Kidney (tissue), 14 donors: Measurements from ENCODE around the gene CYP2D6. TPM values are rescaled to one million over a fixed set of nuclear protein-coding genes. Genes with fewer than 3 reads are reported as not detected.

Experiments
- DNase-seq, 5 donors: peaks; one replicate each; pipeline ENCODE4 v3.0.0-alpha.2; 2013 to 2020
- FAIRE-seq: peaks from 2 replicates; lab custom pipeline; 2012; peaks lifted over from hg19 to GRCh38; lab: Jason Lieb, UNC
- H3K27ac ChIP-seq, 2 donors: one replicate each; pipeline ENCODE4 v1.7.0; 2013; ENCODE audit warnings: low read depth in 2 of 2, low read length in 2 of 2, inconsistent platforms in 1 of 2
- H3K27me3 ChIP-seq: one replicate; pipeline ENCODE4 v1.7.1; 2013; ENCODE audit warnings: low read length, inconsistent platforms; ENCODE audit not compliant: control insufficient read depth, insufficient read depth
- H3K36me3 ChIP-seq, 3 donors: one replicate each; pipeline versions ENCODE4 v1.7.0 to v1.7.1; 2013; ENCODE audit warnings: low read length in 3 of 3, control low read depth in 1 of 3, inconsistent platforms in 1 of 3; ENCODE audit not compliant: insufficient read depth in 3 of 3, control insufficient read depth in 2 of 3
- H3K4me1 ChIP-seq, 3 donors: one replicate each; pipeline versions ENCODE4 v1.7.0 to v1.7.1; 2013; ENCODE audit warnings: low read length in 3 of 3, inconsistent platforms in 1 of 3, low read depth in 1 of 3; ENCODE audit not compliant: control insufficient read depth in 2 of 3, insufficient read depth in 2 of 3
- H3K4me3 ChIP-seq, 3 donors: one replicate each; pipeline versions ENCODE4 v1.7.0 to v1.8.1; 2013; ENCODE audit warnings: low read length in 3 of 3, control low read depth in 1 of 3, inconsistent platforms in 1 of 3
- H3K9ac ChIP-seq, 3 donors: one replicate each; pipeline versions ENCODE4 v1.7.0 to v1.7.1; 2013; ENCODE audit warnings: low read length in 3 of 3, control low read depth in 1 of 3, inconsistent platforms in 1 of 3
- H3K9me3 ChIP-seq, 3 donors: one replicate each; pipeline versions ENCODE4 v1.7.0 to v1.7.1; 2013; ENCODE audit warnings: low read length in 3 of 3, control low read depth in 1 of 3, inconsistent platforms in 1 of 3; ENCODE audit not compliant: control insufficient read depth in 2 of 3, insufficient read depth in 1 of 3
- intact Hi-C: fragments of 100-400 bp; cut with DNase I; formaldehyde crosslinking; loops from one replicate; pipeline ENCODE4 v1.11.1; 2022
- polyA plus RNA-seq: library from polyadenylated mRNA; stranded (reverse); fragments of 350-450 nt; fragmentation: Illumina TruSeq; extraction: RNeasy Lipid Tissue Mini Kit (QIAGEN cat#74804); gene quantifications from one replicate; pipeline ENCODE4 v1.2.3, GENCODE V29; 2014; ENCODE audit warnings: low read depth, low replicate concordance; ENCODE audit not compliant: insufficient read depth
- total RNA-seq: library from RNA; stranded (reverse); fragmentation: NEBNext Ultra II Directional; extraction: Animal tissue kit (Norgen Biotek cat#: 25700); gene quantifications from one replicate; pipeline ENCODE4 v1.2.1, GENCODE V29; 2021
- TF ChIP-seq, protein P1 (sequence below): IDR thresholded peaks from 3 replicates; pipeline ENCODE4 v1.5.1; 2012; ENCODE audit warnings: mild to moderate bottlenecking, moderate library complexity, borderline replicate concordance; ENCODE audit not compliant: insufficient read depth; ENCODE audit errors: extremely low read depth
- donor health status: control.
- donor health status: control.
- donor health status: control.
- donor health status: control.
- donor health status: control.
- donor health status: DM: yes; HTN: yes; CAD: no.
- donor health status: Normal renal cell carcinoma (clear cell type).

The CYP2D6 gene
- total and polyA plus RNA-seq, 2 donors from 2014 or later = 0.39 to 3.2 TPM

DNA sequence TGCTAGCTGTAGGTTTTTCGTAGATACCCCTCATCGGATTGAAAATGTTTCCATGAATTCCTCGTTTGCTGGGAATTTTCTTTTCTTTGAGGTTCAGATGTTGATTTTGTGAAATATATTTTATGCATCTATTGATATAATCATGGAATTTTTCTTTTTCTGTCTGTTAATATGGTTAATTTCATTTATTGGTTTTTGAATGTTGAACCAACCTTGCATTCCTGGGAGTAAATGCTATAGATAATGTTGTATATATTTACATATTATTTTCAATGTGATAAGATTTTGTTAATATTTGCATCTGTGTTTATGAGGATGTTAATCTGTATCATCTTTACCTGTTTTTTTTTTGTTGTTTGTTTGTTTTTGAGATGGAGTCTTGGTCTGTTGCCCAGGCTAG is 29.4 kb downstream of the CYP2D6 start:
- H3K4me3 ChIP-seq = no peak overlapping the region
- intact Hi-C loops = no loop called here

DNA sequence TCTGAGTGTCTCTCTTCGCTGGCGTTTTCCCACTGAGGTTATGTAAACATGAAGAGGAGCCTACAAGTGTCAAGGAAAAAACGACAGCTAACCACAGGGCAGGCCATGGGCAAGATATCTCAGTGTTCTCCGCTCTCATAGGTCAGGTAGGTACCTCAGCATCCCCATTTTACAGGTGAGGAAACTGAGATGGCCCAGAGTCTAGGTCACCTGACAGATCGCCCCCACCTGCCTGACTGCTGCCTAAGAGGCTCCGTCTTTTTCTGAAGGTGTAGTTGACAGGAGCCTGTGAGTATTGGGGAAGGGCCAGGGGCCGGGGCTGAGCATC is 39.2 kb downstream of the CYP2D6 start:
- no peak for FAIRE-seq
- no peaks in the 10 kb centered on the region for H3K9me3 ChIP-seq
- H3K9ac ChIP-seq = peak overlapping the region; percentile 52 to 96 (median 85)

More for the DNA sequence above, 29.4 kb downstream of the CYP2D6 start:
- Histone ChIP-seq H3K9ac (no peak overlapping the region), H3K27me3 (no peaks in the 10 kb centered on the region), H3K9me3 (peaks cover 0 to 13% (median 5%) of the 10 kb centered on the region in 3 donors), H3K27ac (no peak overlapping the region), H3K36me3 (no peaks in the 10 kb centered on the region), H3K4me1 (no peaks in the 10 kb centered on the region)
- FAIRE-seq (no peak), DNase-seq (no peak)
- TF ChIP-seq, protein P1, sequence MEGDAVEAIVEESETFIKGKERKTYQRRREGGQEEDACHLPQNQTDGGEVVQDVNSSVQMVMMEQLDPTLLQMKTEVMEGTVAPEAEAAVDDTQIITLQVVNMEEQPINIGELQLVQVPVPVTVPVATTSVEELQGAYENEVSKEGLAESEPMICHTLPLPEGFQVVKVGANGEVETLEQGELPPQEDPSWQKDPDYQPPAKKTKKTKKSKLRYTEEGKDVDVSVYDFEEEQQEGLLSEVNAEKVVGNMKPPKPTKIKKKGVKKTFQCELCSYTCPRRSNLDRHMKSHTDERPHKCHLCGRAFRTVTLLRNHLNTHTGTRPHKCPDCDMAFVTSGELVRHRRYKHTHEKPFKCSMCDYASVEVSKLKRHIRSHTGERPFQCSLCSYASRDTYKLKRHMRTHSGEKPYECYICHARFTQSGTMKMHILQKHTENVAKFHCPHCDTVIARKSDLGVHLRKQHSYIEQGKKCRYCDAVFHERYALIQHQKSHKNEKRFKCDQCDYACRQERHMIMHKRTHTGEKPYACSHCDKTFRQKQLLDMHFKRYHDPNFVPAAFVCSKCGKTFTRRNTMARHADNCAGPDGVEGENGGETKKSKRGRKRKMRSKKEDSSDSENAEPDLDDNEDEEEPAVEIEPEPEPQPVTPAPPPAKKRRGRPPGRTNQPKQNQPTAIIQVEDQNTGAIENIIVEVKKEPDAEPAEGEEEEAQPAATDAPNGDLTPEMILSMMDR = no peak

GRCh38 chr22:42090596-42091454 is 39.8 kb downstream of the CYP2D6 start, which contains the start of gene NDUFA6:
Gene NDUFA6, minus strand, starts transcription at chr22:42090772. Its CDS starts 28 bp downstream, at chr22:42090744.
- no peaks in the 10 kb centered on the region for H3K9me3 ChIP-seq
- TF ChIP-seq, protein P1 = peak; percentile 88
- peak within 1 kb of the TSS; percentile 92 to 98 for H3K27ac ChIP-seq
- no peaks in the 10 kb centered on the region for H3K27me3 ChIP-seq
- H3K9ac ChIP-seq = peak within 1 kb of the TSS; percentile 90 to 96 (median 93)
- H3K4me3 ChIP-seq = peak within 1 kb of the TSS; percentile 86 to 95 (median 91)
- FAIRE-seq (peak; percentile 97), DNase-seq (peak; percentile 99 to 100 (median 100))
- intact Hi-C loops = no loop called here
- peaks cover 8 to 21% (median 10%) of the 10 kb centered on the region in 3 donors for H3K36me3 ChIP-seq
- H3K4me1 ChIP-seq = peaks cover 0 to 10% (median 6%) of the 10 kb centered on the region in 3 donors

More for the DNA sequence above, 39.2 kb downstream of the CYP2D6 start:
- H3K27ac ChIP-seq = peak overlapping the region; percentile 92 to 94
- intact Hi-C loops = no loop called here
- peak in 1 of 5 donors; percentile 63 for DNase-seq
- TF ChIP-seq, protein P1 = no peak
- H3K36me3 ChIP-seq = peaks cover 2 to 15% (median 5%) of the 10 kb centered on the region in 3 donors
- H3K27me3 ChIP-seq = no peaks in the 10 kb centered on the region
- peaks cover 0 to 6% (median 4%) of the 10 kb centered on the region in 3 donors for H3K4me1 ChIP-seq
- peak overlapping the region; percentile 75 to 86 (median 82) for H3K4me3 ChIP-seq
